ENCODE results near the gene B3GNT7.

Gene B3GNT7

GRCh38 chr2:231359948-231360347 is 35.6 kb upstream of the B3GNT7 start:
- CTCF ChIA-PET, result interaction anchor here (0.6 kb wide), 1 partner anchor 492 kb away, joined by 3 read pairs; no protein-coding TSS in a partner anchor
- no peak overlapping the region for H3K27ac ChIP-seq
- POLR2A ChIA-PET (ENCODE audit: low non-redundant PET), result no interaction called here
- DNase-seq (ENCODE audit: low spot score), result no peak
- no peak for TF ChIP-seq CTCF (conservative IDR thresholded peaks at IDR 0.05; ENCODE audit: low read depth)

GRCh38 chr2:231360401-231360800 is 35.1 kb upstream of the B3GNT7 start:
- H3K27ac ChIP-seq, result no peak overlapping the region
- no peak for TF ChIP-seq CTCF (conservative IDR thresholded peaks at IDR 0.05; ENCODE audit: low read depth)
- POLR2A ChIA-PET (ENCODE audit: low non-redundant PET), result no interaction called here
- DNase-seq (ENCODE audit: low spot score), result no peak
- CTCF ChIA-PET, result interaction anchor here (0.6 kb wide), 1 partner anchor 119 kb away, joined by 3 read pairs; no protein-coding TSS in a partner anchor

DNA sequence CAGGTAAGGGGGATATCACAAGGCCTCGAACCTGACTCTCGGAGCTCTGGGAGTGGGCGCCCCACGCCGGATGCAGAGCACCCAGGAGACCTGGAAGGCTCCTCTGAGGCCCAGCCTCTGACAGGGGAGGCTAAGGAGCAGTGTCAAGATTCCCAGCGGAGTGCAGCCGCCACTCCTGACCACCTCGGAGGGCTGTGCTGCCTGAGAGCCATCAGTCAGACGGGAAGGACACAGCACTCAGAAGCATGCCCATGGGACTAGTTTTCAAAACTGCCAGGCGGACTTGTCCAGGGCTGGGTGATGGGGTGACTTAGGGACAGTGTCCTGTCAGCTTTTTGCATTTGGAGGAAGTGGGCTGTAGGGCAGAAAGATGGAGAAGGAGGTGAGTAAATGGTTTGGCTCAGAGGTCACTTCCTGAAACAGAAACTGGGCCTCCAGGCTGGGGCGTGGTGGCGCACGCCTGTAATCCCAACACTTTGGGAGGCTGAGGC is 34.6 kb upstream of the B3GNT7 start:
- ChIA-PET CTCF (interaction anchor here (0.6 kb wide), 1 partner anchor 119 kb away, joined by 3 read pairs; no protein-coding TSS in a partner anchor), POLR2A (ENCODE audit: low non-redundant PET) (no interaction called here)
- TF ChIP-seq CTCF (conservative IDR thresholded peaks at IDR 0.05; ENCODE audit: low read depth), result no peak
- no peak overlapping the region for H3K27ac ChIP-seq
- no peak for DNase-seq (ENCODE audit: low spot score)

- CTCF ChIA-PET, result interaction anchor here (0.5 kb wide), 1 partner anchor 117 kb away, joined by 3 read pairs; no protein-coding TSS in a partner anchor
- POLR2A ChIA-PET (ENCODE audit: low non-redundant PET), result no interaction called here
- DNase-seq (ENCODE audit: low spot score), result no peak
Observed at GRCh38 chr2:231361701-231362554, 33.6 kb upstream of the B3GNT7 start.

GRCh38 chr2:231362555-231363184 is 32.8 kb upstream of the B3GNT7 start:
- POLR2A ChIA-PET (ENCODE audit: low non-redundant PET), result no interaction called here
- DNase-seq (ENCODE audit: low spot score), result no peak
- no peak for TF ChIP-seq CTCF (conservative IDR thresholded peaks at IDR 0.05; ENCODE audit: low read depth)
- CTCF ChIA-PET, result interaction anchor here (0.6 kb wide), 1 partner anchor 8 kb away, joined by 3 read pairs; no protein-coding TSS in a partner anchor
- H3K27ac ChIP-seq, result no peak overlapping the region

More at GRCh38 chr2:231361701-231362554, 33.6 kb upstream of the B3GNT7 start:
- TF ChIP-seq CTCF (conservative IDR thresholded peaks at IDR 0.05; ENCODE audit: low read depth), result no peak
- no peak overlapping the region for H3K27ac ChIP-seq

GRCh38 chr2:231364061-231364460 is 31.4 kb upstream of the B3GNT7 start:
- CTCF ChIA-PET, result no interaction called here
- H3K27ac ChIP-seq, result no peak overlapping the region
- TF ChIP-seq CTCF (conservative IDR thresholded peaks at IDR 0.05; ENCODE audit: low read depth), result no peak
- POLR2A ChIA-PET (ENCODE audit: low non-redundant PET), result no interaction called here
- DNase-seq (ENCODE audit: low spot score), result no peak
